ENCODE results near the gene PDCL2. TPM values are rescaled to one million over a fixed set of nuclear protein-coding genes. Genes with fewer than 3 reads are reported as not detected.

The PDCL2 gene
- total RNA-seq, 1 donor from 2014 or later: not detected

DNA sequence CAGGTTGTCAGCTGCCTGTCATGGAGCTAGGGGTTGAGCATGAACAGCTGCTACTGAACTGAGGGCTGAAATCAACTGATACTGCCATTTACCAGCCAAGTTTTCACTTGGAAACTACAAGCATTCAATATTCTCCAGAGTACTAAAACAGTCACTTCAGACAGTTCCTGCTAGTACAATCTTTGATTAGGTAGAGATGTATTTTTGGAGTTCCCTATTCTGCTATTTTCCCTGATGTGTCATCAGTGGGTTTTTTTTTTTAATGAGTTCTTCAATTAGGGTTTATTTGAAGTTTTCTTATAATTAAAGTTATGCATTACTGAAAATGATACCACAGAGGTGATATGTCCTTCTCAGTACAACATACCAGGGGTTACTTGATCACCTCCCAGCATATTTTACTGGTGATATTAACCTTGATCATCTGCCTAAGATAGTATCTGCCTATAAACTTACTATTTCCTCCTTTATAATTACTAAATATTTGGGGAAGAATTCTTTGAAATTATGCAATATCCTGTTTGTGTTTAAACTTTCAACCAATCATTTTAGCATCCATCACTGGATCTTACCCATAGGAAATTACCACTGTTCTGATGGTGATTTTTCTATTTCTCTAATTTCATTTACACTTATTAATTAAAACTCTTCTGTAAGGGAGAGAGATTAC lies 13.6 kb downstream of the PDCL2 start:
- TF ChIP-seq, protein P1, sequence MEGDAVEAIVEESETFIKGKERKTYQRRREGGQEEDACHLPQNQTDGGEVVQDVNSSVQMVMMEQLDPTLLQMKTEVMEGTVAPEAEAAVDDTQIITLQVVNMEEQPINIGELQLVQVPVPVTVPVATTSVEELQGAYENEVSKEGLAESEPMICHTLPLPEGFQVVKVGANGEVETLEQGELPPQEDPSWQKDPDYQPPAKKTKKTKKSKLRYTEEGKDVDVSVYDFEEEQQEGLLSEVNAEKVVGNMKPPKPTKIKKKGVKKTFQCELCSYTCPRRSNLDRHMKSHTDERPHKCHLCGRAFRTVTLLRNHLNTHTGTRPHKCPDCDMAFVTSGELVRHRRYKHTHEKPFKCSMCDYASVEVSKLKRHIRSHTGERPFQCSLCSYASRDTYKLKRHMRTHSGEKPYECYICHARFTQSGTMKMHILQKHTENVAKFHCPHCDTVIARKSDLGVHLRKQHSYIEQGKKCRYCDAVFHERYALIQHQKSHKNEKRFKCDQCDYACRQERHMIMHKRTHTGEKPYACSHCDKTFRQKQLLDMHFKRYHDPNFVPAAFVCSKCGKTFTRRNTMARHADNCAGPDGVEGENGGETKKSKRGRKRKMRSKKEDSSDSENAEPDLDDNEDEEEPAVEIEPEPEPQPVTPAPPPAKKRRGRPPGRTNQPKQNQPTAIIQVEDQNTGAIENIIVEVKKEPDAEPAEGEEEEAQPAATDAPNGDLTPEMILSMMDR (conservative IDR thresholded peaks at IDR 0.05): no peak
- no peaks in the 10 kb centered on the region for H3K27me3 Mint-ChIP-seq
- no peak overlapping the region for H3K27ac Mint-ChIP-seq
- no peaks in the 10 kb centered on the region for H3K36me3 Mint-ChIP-seq
- DNase-seq (ENCODE audit: extremely low spot score, unreplicated experiment): no peak
- peaks cover 4% of the 10 kb centered on the region for H3K9me3 Mint-ChIP-seq
- H3K4me3 Mint-ChIP-seq: no peak overlapping the region
- H3K4me1 Mint-ChIP-seq (ENCODE audit: unreplicated experiment): no peaks in the 10 kb centered on the region

DNA sequence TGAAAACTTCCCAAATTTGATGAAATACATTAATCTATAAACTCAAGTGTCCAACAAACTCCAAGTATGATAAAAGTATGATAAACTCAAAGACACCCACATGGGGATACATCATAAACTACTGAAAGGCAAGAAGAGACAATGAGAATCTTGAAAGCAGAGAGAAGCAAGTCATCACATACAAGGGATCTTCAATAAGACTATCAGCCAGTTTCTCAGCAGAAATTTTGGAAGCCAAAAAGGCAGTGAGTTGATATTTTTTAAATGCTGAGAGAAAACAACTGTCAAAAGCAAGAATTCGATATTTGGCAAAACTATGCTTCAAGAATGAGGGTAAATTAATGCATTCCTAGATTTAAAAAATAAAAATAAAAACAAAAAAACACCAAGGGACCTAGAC lies 16.5 kb downstream of the PDCL2 start:
- H3K27me3 Mint-ChIP-seq: no peaks in the 10 kb centered on the region
- H3K9me3 Mint-ChIP-seq: peaks cover 4% of the 10 kb centered on the region
- TF ChIP-seq, protein P1 (conservative IDR thresholded peaks at IDR 0.05): no peak
- H3K4me1 Mint-ChIP-seq (ENCODE audit: unreplicated experiment): no peaks in the 10 kb centered on the region
- H3K4me3 Mint-ChIP-seq: no peak overlapping the region
- no peaks in the 10 kb centered on the region for H3K36me3 Mint-ChIP-seq
- no peak overlapping the region for H3K27ac Mint-ChIP-seq
- DNase-seq (ENCODE audit: extremely low spot score, unreplicated experiment): no peak

DNA sequence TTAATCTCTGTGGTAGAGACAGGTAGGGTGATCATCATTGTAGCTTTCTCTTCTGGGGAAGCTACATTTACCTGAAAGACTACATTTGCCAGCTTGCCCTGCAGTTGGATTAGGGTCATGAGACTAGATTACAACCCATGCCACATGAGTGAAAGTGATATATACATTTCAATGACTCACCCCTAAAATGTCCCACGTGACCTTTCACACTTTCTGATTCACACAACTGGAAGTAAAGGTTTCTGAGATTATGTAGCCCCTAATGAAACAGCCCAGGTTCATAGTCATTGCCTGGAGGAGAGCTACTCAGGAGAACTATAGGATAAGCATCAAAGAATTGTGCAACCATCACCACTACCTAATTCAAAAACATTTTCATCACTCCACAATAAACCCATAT lies 17.8 kb downstream of the PDCL2 start:
- no peak overlapping the region for H3K4me3 Mint-ChIP-seq

GRCh38 chr4:55571806-55572205 lies 20.2 kb downstream of the PDCL2 start:
- H3K36me3 Mint-ChIP-seq: no peaks in the 10 kb centered on the region
- no peaks in the 10 kb centered on the region for H3K4me1 Mint-ChIP-seq (ENCODE audit: unreplicated experiment)
- peaks cover 4% of the 10 kb centered on the region for H3K9me3 Mint-ChIP-seq
- H3K4me3 Mint-ChIP-seq: no peak overlapping the region
- no peak for DNase-seq (ENCODE audit: extremely low spot score, unreplicated experiment)
- no peaks in the 10 kb centered on the region for H3K27me3 Mint-ChIP-seq
- H3K27ac Mint-ChIP-seq: no peak overlapping the region
- TF ChIP-seq, protein P1 (conservative IDR thresholded peaks at IDR 0.05): no peak

More for the DNA sequence above, 17.8 kb downstream of the PDCL2 start:
- no peak for DNase-seq (ENCODE audit: extremely low spot score, unreplicated experiment)
- Mint-ChIP-seq H3K36me3 (no peaks in the 10 kb centered on the region), H3K27me3 (no peaks in the 10 kb centered on the region), H3K9me3 (peaks cover 4% of the 10 kb centered on the region), H3K27ac (no peak overlapping the region), H3K4me1 (ENCODE audit: unreplicated experiment) (no peaks in the 10 kb centered on the region)
- TF ChIP-seq, protein P1 (conservative IDR thresholded peaks at IDR 0.05): no peak

GRCh38 chr4:55568905-55569504 lies 23.0 kb downstream of the PDCL2 start:
- Mint-ChIP-seq H3K36me3 (no peaks in the 10 kb centered on the region), H3K4me3 (no peak overlapping the region), H3K9me3 (no peaks in the 10 kb centered on the region), H3K4me1 (ENCODE audit: unreplicated experiment) (no peaks in the 10 kb centered on the region), H3K27me3 (peaks cover 3% of the 10 kb centered on the region), H3K27ac (no peak overlapping the region)
- TF ChIP-seq, protein P1 (conservative IDR thresholded peaks at IDR 0.05): no peak
- DNase-seq (ENCODE audit: extremely low spot score, unreplicated experiment): no peak

Data from type B pancreatic cell (in vitro differentiated cells).